GM12891 (cell line): Measurements from ENCODE around the gene FOXN3.

Source experiments
- PAX5 ChIP-seq: IDR thresholded peaks from 2 replicates; pipeline ENCODE4 v1.6.1; 2011; ENCODE audit warnings: low read length, moderate library complexity, mild to moderate bottlenecking; ENCODE audit not compliant: insufficient read depth, severe bottlenecking
- POLR2A ChIP-seq: IDR thresholded peaks from 2 replicates; pipeline ENCODE4 v1.6.1; 2011; ENCODE audit warnings: low read depth, low read length, control low read depth
- POLR2AphosphoS5 ChIP-seq: IDR thresholded peaks from 2 replicates; pipeline ENCODE4 v1.6.1; 2011; ENCODE audit warnings: low read depth, low read length, control low read depth
- POU2F2 ChIP-seq: IDR thresholded peaks from 2 replicates; pipeline ENCODE4 v1.6.1; 2011; ENCODE audit warnings: low read depth, mild to moderate bottlenecking, control low read depth, low read length, moderate library complexity
- SPI1 ChIP-seq: IDR thresholded peaks from 2 replicates; pipeline ENCODE4 v1.6.1; 2011; ENCODE audit warnings: low read depth, low read length, control low read depth
- TAF1 ChIP-seq: IDR thresholded peaks from 2 replicates; pipeline ENCODE4 v1.6.1; 2011; ENCODE audit warnings: low read depth, low read length, control low read depth

DNA sequence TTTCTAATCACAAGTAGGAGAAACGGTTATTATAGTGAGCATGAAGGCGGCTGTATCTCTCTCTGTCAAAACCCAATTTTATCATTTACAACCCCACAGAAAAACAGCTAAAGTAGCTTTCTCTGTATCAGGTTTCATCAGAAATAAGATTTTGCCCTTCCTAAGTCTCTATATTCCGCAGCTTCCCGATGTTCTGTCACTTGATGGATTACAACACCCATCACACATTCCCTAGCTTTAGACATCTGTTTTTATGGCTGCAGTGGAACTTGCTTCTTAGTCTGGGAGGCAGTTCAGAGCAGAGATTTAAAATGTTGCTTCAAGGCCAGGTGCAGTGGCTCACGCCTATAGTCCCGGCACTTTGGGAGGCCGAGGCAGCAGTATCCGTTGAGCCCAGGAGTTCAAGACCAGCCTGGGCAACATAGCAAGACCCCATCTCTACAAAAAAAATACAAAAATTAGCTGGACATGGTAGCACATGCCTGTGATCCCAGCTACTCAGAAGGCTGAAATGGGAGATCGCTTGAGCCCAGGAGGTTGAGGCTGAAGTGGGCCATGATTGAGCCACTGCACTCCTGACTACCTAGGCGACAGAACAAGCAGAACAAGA, 27.6 kb upstream of the FOXN3 start:
- TF ChIP-seq POLR2A: no peak
- TF ChIP-seq POLR2AphosphoS5: no peak
- no peak for TF ChIP-seq TAF1
- TF ChIP-seq PAX5: no peak
- TF ChIP-seq SPI1: no peak
- no peak for TF ChIP-seq POU2F2
